ENCODE results near the gene WFDC10A. TPM values are rescaled to one million over a fixed set of nuclear protein-coding genes. Genes with fewer than 3 reads are reported as not detected.

Gene WFDC10A
- total and polyA plus RNA-seq, 10 of the 15 experiments (the other 5 are each of a cell fraction or from before 2014, with no cell fraction given), result not detected

- H4K20me1 ChIP-seq (ENCODE audit: control insufficient read depth, insufficient read depth), result no peaks in the 10 kb centered on the region
- no peak overlapping the region for H2AFZ ChIP-seq (ENCODE audit: control insufficient read depth, low read depth, low read length)
- H3K4me2 ChIP-seq (ENCODE audit: control insufficient read depth, insufficient read depth), result no peak overlapping the region
- POLR2A ChIA-PET, result no interaction called here
- no peaks in the 10 kb centered on the region for H3K9me3 ChIP-seq (replicated peaks; ENCODE audit: control insufficient read depth, insufficient read depth, low read length)
- intact Hi-C loops (cut with micrococcal nuclease; ENCODE audit: unreplicated experiment), result no loop called here
- TF ChIP-seq TAF1 (IDR thresholded peaks at IDR 0.05; ENCODE audit: borderline replicate concordance, low read depth, low read length), result no peak
- no peak for TF ChIP-seq STAT1 (conservative IDR thresholded peaks at IDR 0.05)
- TF ChIP-seq GATAD2B (conservative IDR thresholded peaks at IDR 0.05; ENCODE audit: low read depth), result no peak
- no peak for TF ChIP-seq PAX5 (IDR thresholded peaks at IDR 0.05; ENCODE audit: borderline replicate concordance, low read depth, low read length)
- no peak for TF ChIP-seq CREM (IDR thresholded peaks at IDR 0.05; ENCODE audit: low read depth)
- no peak for TF ChIP-seq MYB (IDR thresholded peaks at IDR 0.05; ENCODE audit: borderline replicate concordance, low read depth, low read length)
- TF ChIP-seq ZNF384 (IDR thresholded peaks at IDR 0.05; ENCODE audit: borderline replicate concordance, low read depth, low read length), result no peak
- TF ChIP-seq YBX1 (IDR thresholded peaks at IDR 0.05), result no peak
- no peak for TF ChIP-seq CBX3 (IDR thresholded peaks at IDR 0.05; ENCODE audit: borderline replicate concordance, low read depth)
- no peak for TF ChIP-seq NFYB (IDR thresholded peaks at IDR 0.05; ENCODE audit: insufficient read depth, low read depth, low read length)
- no peak for TF ChIP-seq MXI1 (IDR thresholded peaks at IDR 0.05; ENCODE audit: low read depth, low read length)
- TF ChIP-seq ZNF592 (IDR thresholded peaks at IDR 0.05), result no peak
- no peak for TF ChIP-seq SUPT20H (IDR thresholded peaks at IDR 0.05; ENCODE audit: borderline replicate concordance, control insufficient read depth, low read depth, low read length)
- TF ChIP-seq ZNF24 (IDR thresholded peaks at IDR 0.05), result no peak
- ATAC-seq (no peak), FAIRE-seq (no peak), DNase-seq (ENCODE audit: low read depth, low spot score) (no peak)
- RAD21 ChIA-PET (ENCODE audit: unreplicated experiment), result no interaction called here
- H3K4me3 ChIP-seq, result no peak overlapping the region
- in situ Hi-C loops (cut with MboI), result no loop called here
- CTCF ChIA-PET, result interaction anchor here (1.4 kb wide), 2 partner anchors 29 to 182 kb away, joined by 3 to 8 read pairs; no protein-coding TSS in a partner anchor
- SMC1A ChIA-PET (ENCODE audit: uncharacterized antibody, unreplicated experiment), result no interaction called here
- H3K79me2 ChIP-seq (ENCODE audit: control insufficient read depth, insufficient read depth, low read length), result no peaks in the 10 kb centered on the region
- no peaks in the 10 kb centered on the region for H3K36me3 ChIP-seq (ENCODE audit: control insufficient read depth in 2 of 2, insufficient read depth in 2 of 2, low read length in 1 of 2)
- no TSS peak for BruUV-seq (replicated peaks)
- no peak overlapping the region for H3K9ac ChIP-seq (ENCODE audit: control insufficient read depth, insufficient read depth, low read length)
- H3K4me1 ChIP-seq (ENCODE audit: control insufficient read depth, insufficient read depth, low read length), result no peaks in the 10 kb centered on the region
- no peaks in the 10 kb centered on the region; a peak in 2 of 4 replicates for H3K27me3 ChIP-seq (replicated peaks in 1 of 2; ENCODE audit: control insufficient read depth in 2 of 2, insufficient read depth in 2 of 2, low read length in 1 of 2)
- H3K27ac ChIP-seq (ENCODE audit: control insufficient read depth, insufficient read depth), result no peak overlapping the region
- WGBS (ENCODE audit: insufficient coverage, insufficient replicate concordance, low lambda C conversion rate, missing lambda C conversion rate), result 0% methylated on average over 1 of the region's 2 CpGs
Observed at GRCh38 chr20:45588800-45589199, 40.7 kb upstream of the WFDC10A start.
